ENCODE measurements around the gene SCRN1.

The SCRN1 gene

GRCh38 chr7:30001998-30002397 is 12.4 kb upstream of the SCRN1 start:
- Histone ChIP-seq H3K4me1 (ENCODE audit: control insufficient read depth in 1 of 2, insufficient read depth in 2 of 2, low read length in 2 of 2) (no peaks in the 10 kb centered on the region), H3K9me3 (ENCODE audit: control insufficient read depth in 1 of 2, low read length in 2 of 2) (peaks cover 0 to under 1% of the 10 kb centered on the region in 2 donors), H3K4me3 (ENCODE audit: low read depth in 1 of 2, low read length in 2 of 2) (no peak overlapping the region), H3K27me3 (ENCODE audit: low read depth, low read length) (no peaks in the 10 kb centered on the region), H3K27ac (ENCODE audit: low read length) (no peak overlapping the region), H3K36me3 (ENCODE audit: control insufficient read depth in 1 of 2, insufficient read depth in 2 of 2, low read length in 2 of 2) (no peaks in the 10 kb centered on the region)

DNA sequence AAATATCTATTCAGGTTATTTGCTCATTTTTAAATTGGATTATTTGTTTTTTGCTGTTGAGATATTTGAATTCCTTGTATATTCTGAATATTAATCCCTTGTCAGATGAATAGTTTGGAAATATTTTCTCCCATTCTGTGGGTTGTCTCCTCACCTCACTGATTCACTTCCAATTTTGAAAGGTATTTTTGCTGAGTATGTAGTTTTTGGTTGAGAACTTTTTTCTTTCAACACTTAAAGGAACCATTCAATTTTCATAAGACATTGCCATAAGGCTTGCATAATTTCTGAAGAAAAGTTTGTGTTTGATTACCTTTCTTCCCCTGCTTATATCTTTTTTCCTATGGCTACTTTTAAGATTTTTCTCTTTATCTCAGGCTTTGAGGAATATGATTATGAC is 8.9 kb upstream of the SCRN1 start:
- Histone ChIP-seq H3K4me1 (ENCODE audit: control insufficient read depth in 1 of 2, insufficient read depth in 2 of 2, low read length in 2 of 2) (no peaks in the 10 kb centered on the region), H3K27ac (ENCODE audit: low read length) (no peak overlapping the region)

DNA sequence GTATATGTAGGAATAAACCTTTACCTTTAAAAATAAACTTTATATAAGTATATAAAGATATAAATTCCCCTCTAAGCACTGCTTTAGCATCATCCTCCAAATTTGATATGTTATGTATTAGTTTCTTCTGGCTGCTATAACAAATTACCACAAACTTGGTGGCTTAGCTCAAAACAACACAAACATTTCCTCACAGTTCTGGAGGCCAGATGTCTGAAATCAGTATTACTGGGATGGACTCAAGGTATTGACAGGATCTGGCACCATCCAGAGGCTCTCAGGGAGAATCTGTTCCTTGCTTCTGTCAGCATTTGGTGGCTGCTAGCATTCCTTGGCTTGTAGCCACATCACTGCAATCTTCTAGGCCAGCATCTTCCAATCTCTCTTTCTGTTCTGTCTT is 6.7 kb upstream of the SCRN1 start:
- Histone ChIP-seq H3K4me1 (ENCODE audit: control insufficient read depth in 1 of 2, insufficient read depth in 2 of 2, low read length in 2 of 2) (no peaks in the 10 kb centered on the region), H3K27me3 (ENCODE audit: low read depth, low read length) (no peaks in the 10 kb centered on the region), H3K4me3 (ENCODE audit: low read depth in 1 of 2, low read length in 2 of 2) (no peak overlapping the region), H3K36me3 (ENCODE audit: control insufficient read depth in 1 of 2, insufficient read depth in 2 of 2, low read length in 2 of 2) (no peaks in the 10 kb centered on the region), H3K9me3 (ENCODE audit: control insufficient read depth in 1 of 2, low read length in 2 of 2) (peaks cover 0 to 17% of the 10 kb centered on the region in 2 donors), H3K27ac (ENCODE audit: low read length) (no peak overlapping the region)

More for the DNA sequence above, 8.9 kb upstream of the SCRN1 start:
- no peak overlapping the region for H3K4me3 ChIP-seq (ENCODE audit: low read depth in 1 of 2, low read length in 2 of 2)
- no peaks in the 10 kb centered on the region for H3K27me3 ChIP-seq (ENCODE audit: low read depth, low read length)
- peaks cover 0 to 10% of the 10 kb centered on the region in 2 donors for H3K9me3 ChIP-seq (ENCODE audit: control insufficient read depth in 1 of 2, low read length in 2 of 2)
- H3K36me3 ChIP-seq (ENCODE audit: control insufficient read depth in 1 of 2, insufficient read depth in 2 of 2, low read length in 2 of 2) = no peaks in the 10 kb centered on the region

DNA sequence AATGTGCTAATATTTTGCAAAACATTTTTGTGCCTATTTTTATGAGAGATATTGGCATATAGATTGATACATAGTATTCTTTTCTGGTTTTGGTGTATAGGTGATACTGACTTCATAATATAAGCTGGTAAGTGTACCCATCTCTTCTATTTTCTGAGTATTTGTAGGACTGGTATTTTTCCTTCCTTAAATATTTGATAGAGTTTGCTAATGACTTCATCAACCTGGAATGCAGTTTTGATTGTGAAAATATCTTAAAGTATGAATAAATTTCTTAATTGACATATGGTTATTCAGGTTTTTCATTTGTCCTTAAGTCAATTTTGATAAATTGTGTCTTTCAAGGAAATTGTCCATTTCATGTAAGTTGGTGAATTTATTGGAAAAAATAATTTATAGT is 6.1 kb upstream of the SCRN1 start:
- H3K36me3 ChIP-seq (ENCODE audit: control insufficient read depth in 1 of 2, insufficient read depth in 2 of 2, low read length in 2 of 2) = no peaks in the 10 kb centered on the region
- no peaks in the 10 kb centered on the region for H3K4me1 ChIP-seq (ENCODE audit: control insufficient read depth in 1 of 2, insufficient read depth in 2 of 2, low read length in 2 of 2)
- no peak overlapping the region for H3K27ac ChIP-seq (ENCODE audit: low read length)
- H3K4me3 ChIP-seq (ENCODE audit: low read depth in 1 of 2, low read length in 2 of 2) = no peak overlapping the region
- peaks cover 0 to 17% of the 10 kb centered on the region in 2 donors for H3K9me3 ChIP-seq (ENCODE audit: control insufficient read depth in 1 of 2, low read length in 2 of 2)
- no peaks in the 10 kb centered on the region for H3K27me3 ChIP-seq (ENCODE audit: low read depth, low read length)

GRCh38 chr7:29993140-29993539 is 3.5 kb upstream of the SCRN1 start:
- no peak overlapping the region for H3K4me3 ChIP-seq (ENCODE audit: low read depth in 1 of 2, low read length in 2 of 2)
- no peak overlapping the region for H3K27ac ChIP-seq (ENCODE audit: low read length)
- no peaks in the 10 kb centered on the region for H3K4me1 ChIP-seq (ENCODE audit: control insufficient read depth in 1 of 2, insufficient read depth in 2 of 2, low read length in 2 of 2)
- no peaks in the 10 kb centered on the region for H3K36me3 ChIP-seq (ENCODE audit: control insufficient read depth in 1 of 2, insufficient read depth in 2 of 2, low read length in 2 of 2)
- H3K9me3 ChIP-seq (ENCODE audit: control insufficient read depth in 1 of 2, low read length in 2 of 2) = peaks cover 0 to 17% of the 10 kb centered on the region in 2 donors
- H3K27me3 ChIP-seq (ENCODE audit: low read depth, low read length) = peaks cover 4% of the 10 kb centered on the region

GRCh38 chr7:29991937-29992336 is 2.3 kb upstream of the SCRN1 start:
- Histone ChIP-seq H3K4me3 (ENCODE audit: low read depth in 1 of 2, low read length in 2 of 2) (no peak overlapping the region), H3K27me3 (ENCODE audit: low read depth, low read length) (peaks cover 4% of the 10 kb centered on the region), H3K4me1 (ENCODE audit: control insufficient read depth in 1 of 2, insufficient read depth in 2 of 2, low read length in 2 of 2) (peaks cover 8% of the 10 kb centered on the region in 2 donors), H3K9me3 (ENCODE audit: control insufficient read depth in 1 of 2, low read length in 2 of 2) (peaks cover 0 to 16% of the 10 kb centered on the region in 2 donors), H3K27ac (ENCODE audit: low read length) (no peak overlapping the region), H3K36me3 (ENCODE audit: control insufficient read depth in 1 of 2, insufficient read depth in 2 of 2, low read length in 2 of 2) (no peaks in the 10 kb centered on the region)

GRCh38 chr7:29990931-29991330 is 1.3 kb upstream of the SCRN1 start:
- H3K9me3 ChIP-seq (ENCODE audit: control insufficient read depth in 1 of 2, low read length in 2 of 2) = peaks cover 0 to 10% of the 10 kb centered on the region in 2 donors
- H3K27ac ChIP-seq (ENCODE audit: low read length) = no peak overlapping the region
- no peaks in the 10 kb centered on the region for H3K36me3 ChIP-seq (ENCODE audit: control insufficient read depth in 1 of 2, insufficient read depth in 2 of 2, low read length in 2 of 2)
- H3K4me3 ChIP-seq (ENCODE audit: low read depth in 1 of 2, low read length in 2 of 2) = no peak overlapping the region
- peaks cover 8% of the 10 kb centered on the region in 2 donors for H3K4me1 ChIP-seq (ENCODE audit: control insufficient read depth in 1 of 2, insufficient read depth in 2 of 2, low read length in 2 of 2)
- peaks cover 4% of the 10 kb centered on the region for H3K27me3 ChIP-seq (ENCODE audit: low read depth, low read length)

GRCh38 chr7:29988424-29989256 is 961 bp downstream of the SCRN1 start:
- H3K9me3 ChIP-seq (ENCODE audit: control insufficient read depth in 1 of 2, low read length in 2 of 2) = peaks cover 0 to 8% of the 10 kb centered on the region in 2 donors
- H3K4me3 ChIP-seq (ENCODE audit: low read depth in 1 of 2, low read length in 2 of 2) = peak overlapping the region; percentile 59 to 96
- peaks cover 4% of the 10 kb centered on the region for H3K27me3 ChIP-seq (ENCODE audit: low read depth, low read length)
- peak overlapping the region; percentile 65 for H3K27ac ChIP-seq (ENCODE audit: low read length)
- H3K36me3 ChIP-seq (ENCODE audit: control insufficient read depth in 1 of 2, insufficient read depth in 2 of 2, low read length in 2 of 2) = no peaks in the 10 kb centered on the region
- H3K4me1 ChIP-seq (ENCODE audit: control insufficient read depth in 1 of 2, insufficient read depth in 2 of 2, low read length in 2 of 2) = peaks cover 8% of the 10 kb centered on the region in 2 donors

DNA sequence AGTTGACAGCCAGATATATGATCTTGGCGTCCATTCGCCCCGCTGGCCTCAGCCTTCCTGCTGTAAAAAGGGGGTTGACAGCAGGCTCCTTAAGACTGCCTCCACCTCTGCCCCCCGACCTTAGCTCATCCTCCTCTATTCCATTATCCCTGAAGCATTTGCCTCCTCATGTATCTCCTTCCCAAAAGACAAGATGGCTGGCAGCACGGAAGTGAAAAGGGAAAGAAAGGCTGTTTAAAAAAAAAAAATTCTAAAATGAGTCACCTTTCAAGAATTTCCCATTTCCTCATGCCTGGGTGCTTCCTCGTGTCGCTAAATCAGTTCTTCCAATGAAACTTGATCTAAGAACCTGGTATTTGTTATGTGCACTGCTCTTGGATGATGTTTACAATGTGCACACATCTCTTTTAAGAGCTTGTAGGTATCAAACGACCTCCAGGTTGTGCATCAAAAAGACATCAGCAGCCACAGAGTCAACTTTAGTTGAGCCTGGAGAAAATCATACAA is 1.7 kb downstream of the SCRN1 start:
- Histone ChIP-seq H3K4me3 (ENCODE audit: low read depth in 1 of 2, low read length in 2 of 2) (peak overlapping the region; percentile 59 to 96), H3K9me3 (ENCODE audit: control insufficient read depth in 1 of 2, low read length in 2 of 2) (peaks cover 0 to 3% of the 10 kb centered on the region in 2 donors), H3K27me3 (ENCODE audit: low read depth, low read length) (peaks cover 4% of the 10 kb centered on the region), H3K36me3 (ENCODE audit: control insufficient read depth in 1 of 2, insufficient read depth in 2 of 2, low read length in 2 of 2) (no peaks in the 10 kb centered on the region), H3K27ac (ENCODE audit: low read length) (peak overlapping the region; percentile 65), H3K4me1 (ENCODE audit: control insufficient read depth in 1 of 2, insufficient read depth in 2 of 2, low read length in 2 of 2) (peaks cover 8% of the 10 kb centered on the region in 2 donors)

- peak overlapping the region; percentile 65 for H3K27ac ChIP-seq (ENCODE audit: low read length)
- no peak overlapping the region for H3K4me3 ChIP-seq (ENCODE audit: low read depth in 1 of 2, low read length in 2 of 2)
- H3K4me1 ChIP-seq (ENCODE audit: control insufficient read depth in 1 of 2, insufficient read depth in 2 of 2, low read length in 2 of 2) = peaks cover 8% of the 10 kb centered on the region in 2 donors
- H3K36me3 ChIP-seq (ENCODE audit: control insufficient read depth in 1 of 2, insufficient read depth in 2 of 2, low read length in 2 of 2) = no peaks in the 10 kb centered on the region
- peaks cover 4% of the 10 kb centered on the region for H3K27me3 ChIP-seq (ENCODE audit: low read depth, low read length)
- H3K9me3 ChIP-seq (ENCODE audit: control insufficient read depth in 1 of 2, low read length in 2 of 2) = no peaks in the 10 kb centered on the region
These were observed 2.5 kb downstream of the SCRN1 start for GRCh38 chr7:29987083-29987482.

GRCh38 chr7:29980151-29980550 is 9.4 kb downstream of the SCRN1 start:
- H3K9me3 ChIP-seq (ENCODE audit: control insufficient read depth in 1 of 2, low read length in 2 of 2) = no peaks in the 10 kb centered on the region
- no peaks in the 10 kb centered on the region for H3K36me3 ChIP-seq (ENCODE audit: control insufficient read depth in 1 of 2, insufficient read depth in 2 of 2, low read length in 2 of 2)
- H3K4me3 ChIP-seq (ENCODE audit: low read depth in 1 of 2, low read length in 2 of 2) = no peak overlapping the region
- no peak overlapping the region for H3K27ac ChIP-seq (ENCODE audit: low read length)
- peaks cover 0 to 18% of the 10 kb centered on the region in 2 donors for H3K4me1 ChIP-seq (ENCODE audit: control insufficient read depth in 1 of 2, insufficient read depth in 2 of 2, low read length in 2 of 2)
- H3K27me3 ChIP-seq (ENCODE audit: low read depth, low read length) = no peaks in the 10 kb centered on the region
